Adrenal gland (tissue), 12 donors: ENCODE measurements around the gene HENMT1. TPM values are rescaled to one million over a fixed set of nuclear protein-coding genes. Genes with fewer than 3 reads are reported as not detected.

Source experiments
- DNase-seq, 7 donors: peaks; one replicate each; pipeline ENCODE4 v3.0.0-alpha.2; 2019 to 2020
- H3K27ac ChIP-seq, 5 donors: fragments of 200-600 bp; sonication (generic) in 4 of 5; 1 replicate in 3 of 5; 2 replicates in 2 of 5; pipeline versions ENCODE4 v1.5.1 to v1.8.0; 2016 to 2020; ENCODE audit warnings: mild to moderate bottlenecking in 1 of 5
- H3K27me3 ChIP-seq: fragments of 200-600 bp; 2 replicates; pipeline ENCODE4 v1.8.0; 2021
- H3K36me3 ChIP-seq, 2 donors: fragments of 200-600 bp; replicated peaks in 1 of 2; 1 replicate in 1 of 2; 2 replicates in 1 of 2; pipeline versions ENCODE4 v1.5.1 to v1.8.0; 2018 to 2022
- H3K4me1 ChIP-seq, 2 donors: fragments of 200-600 bp; replicated peaks in 1 of 2; 1 replicate in 1 of 2; 2 replicates in 1 of 2; pipeline versions ENCODE4 v1.5.1 to v1.8.0; 2018 to 2021
- H3K4me3 ChIP-seq, 4 donors: fragments of 200-600 bp; sonication (generic) in 3 of 4; one replicate each; pipeline ENCODE4 v1.5.1; 2016 to 2018
- H3K9me3 ChIP-seq, 3 donors: fragments of 200-600 bp; sonication (generic) in 1 of 3; replicated peaks in 1 of 3; 1 replicate in 2 of 3; 2 replicates in 1 of 3; pipeline versions ENCODE4 v1.5.1 to v1.8.0; 2016 to 2021
- POLR2A ChIP-seq, 2 donors: fragments of 450-650 bp; IDR thresholded peaks; one replicate each; pipeline ENCODE4 v1.6.1; 2017; ENCODE audit warnings: antibody characterized with exemption in 2 of 2, mild to moderate bottlenecking in 2 of 2, moderate library complexity in 1 of 2
- WGBS, 4 donors: extraction: QIAGEN DNeasy Blood & Tissue Kit in 2 of 4; methylation state at CpG; one replicate each; pipeline versions ENCODE4 v1.1.5 to v1.1.7; 2013 to 2017; 5-methylcytosine and 5-hydroxymethylcytosine counted together
- intact Hi-C, 2 donors: fragments of 100-400 bp; cut with DNase I; formaldehyde crosslinking; loops; one replicate each; pipeline versions ENCODE4 v1.14.1 to v1.15.0; 2022 to 2023
- polyA plus RNA-seq, 3 donors: library from polyadenylated mRNA; stranded (reverse); fragments of 200-250 nt in 2 of 3; fragments of 350-450 nt in 1 of 3; fragmentation: Illumina TruSeq in 1 of 3; extraction: RNeasy Lipid Tissue Mini Kit (QIAGEN cat#74804) in 1 of 3; gene quantifications; one replicate each; pipeline ENCODE4 v1.2.3, GENCODE V29; 2013 to 2014
- total RNA-seq, 9 donors: library from RNA; depleted of rRNA in 4 of 9; stranded (reverse); fragments of >200 nt in 4 of 9; fragments of 120-200 nt in 1 of 9; fragmentation: NEBNext Ultra II Directional in 1 of 9; extraction: Animal tissue kit (Norgen Biotek cat#: 25700) in 1 of 9; gene quantifications; one replicate each; pipeline versions ENCODE4 v1.1.0 to v1.2.4, GENCODE V29; 2013 to 2023
- TF ChIP-seq, protein P1 (sequence below), 6 experiments: fragments of 450-650 bp in 4 of 6; fragments of 200-600 bp in 2 of 6; sonication (generic) in 1 of 6; IDR thresholded peaks; 1 replicate in 5 of 6; 2 replicates in 1 of 6; pipeline versions ENCODE4 v1.5.1 to v1.8.0; 2016 to 2021; ENCODE audit warnings: antibody characterized with exemption in 6 of 6, mild to moderate bottlenecking in 2 of 6, moderate library complexity in 1 of 6
- donor health status: healthy with polysubstance abuse.
- donor health status: Bipolar disorder and iron deficiency.
- donor health status: DM: yes; HTN: yes; CAD: no.
- donor health status: DM: no; HTN: no; CAD: no.
- donor health status: DM: no; HTN: no; CAD: no.
- donor health status: DM: yes; HTN: yes; CAD: no.

HENMT1 gene
- total and polyA plus RNA-seq, 12 donors: 1.2 to 22.2 (median 3.4) TPM

DNA sequence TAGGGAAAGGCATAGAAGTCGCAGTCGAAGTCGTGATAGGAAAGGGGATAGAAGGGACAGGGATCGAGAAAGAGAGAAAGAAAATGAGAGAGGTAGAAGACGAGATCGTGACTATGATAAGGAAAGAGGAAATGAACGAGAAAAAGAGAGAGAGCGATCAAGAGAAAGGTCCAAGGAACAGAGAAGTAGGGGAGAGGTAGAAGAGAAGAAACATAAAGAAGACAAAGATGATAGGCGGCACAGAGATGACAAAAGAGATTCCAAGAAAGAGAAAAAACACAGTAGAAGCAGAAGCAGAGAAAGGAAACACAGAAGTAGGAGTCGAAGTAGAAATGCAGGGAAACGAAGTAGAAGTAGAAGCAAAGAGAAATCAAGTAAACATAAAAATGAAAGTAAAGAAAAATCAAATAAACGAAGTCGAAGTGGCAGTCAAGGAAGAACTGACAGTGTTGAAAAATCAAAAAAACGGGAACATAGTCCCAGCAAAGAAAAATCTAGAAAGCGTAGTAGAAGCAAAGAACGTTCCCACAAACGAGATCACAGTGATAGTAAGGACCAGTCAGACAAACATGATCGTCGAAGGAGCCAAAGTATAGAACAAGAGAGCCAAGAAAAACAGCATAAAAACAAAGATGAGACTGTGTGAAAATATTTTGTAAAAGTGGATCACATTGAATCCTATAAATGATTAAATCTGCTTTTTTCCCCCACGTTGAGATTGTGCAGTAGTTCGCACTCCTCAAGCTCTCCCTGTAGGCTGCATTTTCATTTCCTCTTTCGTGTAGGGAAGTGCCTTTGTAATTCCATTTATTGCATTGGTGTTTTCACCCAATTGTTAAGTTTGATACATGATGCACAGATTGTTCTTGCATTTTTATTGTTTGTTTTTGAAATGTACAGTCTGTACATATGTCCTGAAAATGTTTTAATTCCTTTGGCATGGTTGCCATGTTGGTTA lies 38.8 kb upstream of the HENMT1 start:
- H3K4me3 ChIP-seq: no peak overlapping the region
- no peaks in the 10 kb centered on the region for H3K27me3 ChIP-seq
- H3K9me3 ChIP-seq: no peaks in the 10 kb centered on the region
- TF ChIP-seq, protein P1, sequence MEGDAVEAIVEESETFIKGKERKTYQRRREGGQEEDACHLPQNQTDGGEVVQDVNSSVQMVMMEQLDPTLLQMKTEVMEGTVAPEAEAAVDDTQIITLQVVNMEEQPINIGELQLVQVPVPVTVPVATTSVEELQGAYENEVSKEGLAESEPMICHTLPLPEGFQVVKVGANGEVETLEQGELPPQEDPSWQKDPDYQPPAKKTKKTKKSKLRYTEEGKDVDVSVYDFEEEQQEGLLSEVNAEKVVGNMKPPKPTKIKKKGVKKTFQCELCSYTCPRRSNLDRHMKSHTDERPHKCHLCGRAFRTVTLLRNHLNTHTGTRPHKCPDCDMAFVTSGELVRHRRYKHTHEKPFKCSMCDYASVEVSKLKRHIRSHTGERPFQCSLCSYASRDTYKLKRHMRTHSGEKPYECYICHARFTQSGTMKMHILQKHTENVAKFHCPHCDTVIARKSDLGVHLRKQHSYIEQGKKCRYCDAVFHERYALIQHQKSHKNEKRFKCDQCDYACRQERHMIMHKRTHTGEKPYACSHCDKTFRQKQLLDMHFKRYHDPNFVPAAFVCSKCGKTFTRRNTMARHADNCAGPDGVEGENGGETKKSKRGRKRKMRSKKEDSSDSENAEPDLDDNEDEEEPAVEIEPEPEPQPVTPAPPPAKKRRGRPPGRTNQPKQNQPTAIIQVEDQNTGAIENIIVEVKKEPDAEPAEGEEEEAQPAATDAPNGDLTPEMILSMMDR (IDR thresholded peaks at IDR 0.05): no peak
- TF ChIP-seq POLR2A (IDR thresholded peaks at IDR 0.05): no peak
- WGBS, 4 donors: 76 to 82% (median 81%) methylated on average over 22 of the region's 22 CpGs
- peaks cover 1 to 11% of the 10 kb centered on the region in 2 donors for H3K4me1 ChIP-seq
- peaks cover 0 to 62% of the 10 kb centered on the region in 2 donors for H3K36me3 ChIP-seq
- peak overlapping the region in 2 of 5 donors; percentile 41 to 53 for H3K27ac ChIP-seq
- DNase-seq: no peak
- intact Hi-C loops: no loop called here

DNA sequence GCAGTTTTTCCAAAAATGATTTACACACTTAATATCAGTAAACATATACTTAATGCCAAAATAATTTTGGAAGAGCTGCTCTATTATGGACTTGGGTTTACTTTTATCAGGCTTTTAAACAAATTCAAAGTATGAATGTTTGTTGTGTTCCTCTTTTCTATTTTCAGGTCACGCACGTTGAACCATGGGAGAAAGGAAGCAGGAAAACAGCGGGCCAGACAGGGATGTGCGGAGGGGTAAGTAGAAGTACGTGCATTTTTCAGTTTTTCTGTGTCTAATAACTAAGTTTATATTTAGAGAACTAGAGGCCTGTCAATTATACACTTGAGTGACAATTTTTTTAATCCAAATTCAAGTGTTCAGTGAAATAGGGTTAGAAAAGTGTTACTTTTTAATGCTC lies 34.6 kb upstream of the HENMT1 start:
- 63 to 74% (median 67%) methylated on average over 5 of the region's 5 CpGs for WGBS, 4 donors
- Histone ChIP-seq H3K27me3 (no peaks in the 10 kb centered on the region), H3K4me1 (peaks cover 20 to 36% of the 10 kb centered on the region in 2 donors), H3K4me3 (peak overlapping the region in 1 of 4 donors; percentile 72), H3K27ac (no peak overlapping the region), H3K9me3 (no peaks in the 10 kb centered on the region), H3K36me3 (peaks cover 0 to 49% of the 10 kb centered on the region in 2 donors)
- DNase-seq: no peak
- intact Hi-C loops: no loop called here
- TF ChIP-seq, protein P1 (IDR thresholded peaks at IDR 0.05): no peak
- TF ChIP-seq POLR2A (IDR thresholded peaks at IDR 0.05): no peak

DNA sequence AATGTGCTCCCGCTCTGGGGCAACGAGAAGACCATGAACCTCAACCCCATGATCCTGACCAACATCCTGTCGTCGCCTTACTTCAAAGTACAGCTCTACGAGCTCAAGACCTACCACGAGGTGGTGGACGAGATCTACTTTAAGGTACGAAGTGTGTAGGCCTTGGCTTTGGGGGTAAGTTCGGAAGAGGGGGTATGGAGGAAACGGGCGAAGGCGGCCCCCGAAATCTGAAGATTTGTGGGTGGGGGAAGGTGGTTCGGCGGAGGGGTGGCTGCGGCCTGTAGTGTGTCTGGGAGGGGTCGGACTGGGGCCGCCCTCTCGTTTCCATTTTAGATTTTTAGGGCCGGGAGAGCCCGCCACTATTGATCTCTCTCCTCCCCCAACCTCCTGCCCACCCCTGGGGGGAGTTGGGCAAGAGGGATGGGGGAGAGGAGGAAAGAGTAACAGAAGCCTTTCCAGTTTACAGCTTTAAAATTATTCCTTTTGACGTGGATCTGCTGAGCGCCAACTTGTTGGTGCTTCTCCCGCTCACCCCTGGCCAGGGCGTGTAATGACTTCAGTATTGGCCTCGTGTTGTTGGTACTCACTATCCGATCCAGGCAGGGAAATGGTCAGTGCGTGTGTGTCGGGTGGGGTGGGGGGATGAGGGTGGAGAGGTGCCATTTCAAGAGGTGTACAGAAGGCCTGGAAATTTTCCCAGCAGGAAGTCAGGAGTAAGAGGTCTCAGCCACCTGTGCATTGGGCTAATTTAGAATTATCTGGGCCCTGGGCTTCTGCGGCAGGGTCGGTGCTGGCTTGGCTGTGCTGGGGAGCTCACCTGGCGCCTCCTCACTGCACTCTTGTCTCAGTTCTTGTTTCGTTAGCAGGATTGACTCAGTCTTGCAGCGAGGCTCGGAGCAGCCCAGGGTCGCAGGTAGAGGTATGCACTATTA lies 32.1 kb upstream of the HENMT1 start:
- Histone ChIP-seq H3K27me3 (no peaks in the 10 kb centered on the region), H3K36me3 (peaks cover 0 to 23% of the 10 kb centered on the region in 2 donors), H3K4me3 (peak overlapping the region; percentile 61 to 93 (median 70)), H3K4me1 (peaks cover 20 to 36% of the 10 kb centered on the region in 2 donors), H3K9me3 (no peaks in the 10 kb centered on the region), H3K27ac (peak overlapping the region; percentile 88 to 97 (median 95))
- intact Hi-C loops: loop anchor here in 1 of 2 donors (5.0 kb wide), 1 partner anchor 49 kb away; no protein-coding TSS in a partner anchor
- peak in 1 of 2 donors; percentile 2 for TF ChIP-seq POLR2A (IDR thresholded peaks at IDR 0.05)
- TF ChIP-seq, protein P1 (IDR thresholded peaks at IDR 0.05): peak in 2 of 6 experiments; percentile 22 to 40
- peak; percentile 36 to 75 (median 49) for DNase-seq
- WGBS, 4 donors: 0 to 2% (median 1%) methylated on average over 27 to 36 of the region's 36 CpGs
